HG03060 (cell line): Measurements from ENCODE around the gene NUAK1.

Experiments used
- ATAC-seq: cut with Tn5 transposase; IDR thresholded peaks from one replicate; pipeline ENCODE4 v1.9.1; 2021; ENCODE audit warnings: low read depth, moderate number of reproducible peaks; ENCODE audit not compliant: unreplicated experiment

NUAK1 gene

DNA sequence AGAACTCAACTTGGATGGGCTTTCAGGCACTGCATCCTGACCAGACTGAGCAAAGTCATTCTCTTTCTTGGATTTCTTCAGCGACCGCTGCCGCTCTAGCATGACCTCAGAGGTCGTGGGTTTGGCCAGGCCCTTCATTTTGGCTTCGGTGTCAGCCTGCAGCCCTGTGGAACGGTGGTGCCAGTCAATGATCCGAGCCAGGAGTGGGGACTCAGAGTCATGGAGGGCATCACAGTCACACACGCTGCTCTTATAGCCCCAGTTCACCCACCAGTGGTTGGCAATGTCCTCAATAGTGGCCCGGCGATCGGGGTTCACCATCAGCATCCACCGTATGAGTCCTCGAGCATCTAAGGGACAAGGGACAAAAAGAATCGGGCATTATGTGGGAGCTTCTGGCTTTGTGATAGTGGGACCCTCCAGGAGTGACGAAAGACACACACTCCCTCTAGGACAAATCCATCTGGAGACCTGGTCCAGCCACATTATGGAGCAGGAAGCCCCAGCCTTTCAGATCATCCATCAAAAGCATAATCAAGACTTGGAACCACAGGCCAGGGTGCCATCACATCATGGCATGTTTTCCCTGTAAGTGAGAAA, 71.0 kb downstream of the NUAK1 start:
- ATAC-seq: no peak

DNA sequence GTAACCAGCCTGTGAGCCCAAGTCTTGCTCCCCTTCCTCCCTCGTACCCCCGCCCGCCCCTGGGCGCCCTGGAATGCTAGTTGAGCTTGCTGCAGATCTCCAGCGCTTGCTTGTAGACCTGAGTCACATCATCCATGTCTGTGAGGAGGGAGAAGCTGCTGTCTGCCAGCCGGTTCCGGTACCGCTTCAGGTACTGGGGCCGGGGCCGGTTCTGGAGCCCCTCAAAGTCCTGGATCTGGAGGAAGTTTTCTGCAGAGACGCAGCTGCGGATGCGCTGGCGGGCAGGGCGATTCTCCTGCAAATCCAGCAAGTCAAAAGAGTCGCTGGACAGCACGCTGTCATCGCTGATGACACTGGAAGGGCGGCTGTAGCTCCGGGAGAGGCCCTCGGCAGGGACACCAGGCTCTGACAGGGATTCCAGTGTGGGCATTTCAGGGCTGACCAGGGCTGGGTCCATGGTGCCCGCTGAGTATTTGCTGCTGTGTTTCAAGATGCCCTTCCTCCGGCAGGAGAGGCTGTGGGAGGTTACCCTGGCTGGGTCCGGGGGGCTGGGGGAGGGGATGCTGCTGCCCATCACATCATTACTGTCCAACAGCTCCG, 71.9 kb downstream of the NUAK1 start:
- no peak for ATAC-seq

DNA sequence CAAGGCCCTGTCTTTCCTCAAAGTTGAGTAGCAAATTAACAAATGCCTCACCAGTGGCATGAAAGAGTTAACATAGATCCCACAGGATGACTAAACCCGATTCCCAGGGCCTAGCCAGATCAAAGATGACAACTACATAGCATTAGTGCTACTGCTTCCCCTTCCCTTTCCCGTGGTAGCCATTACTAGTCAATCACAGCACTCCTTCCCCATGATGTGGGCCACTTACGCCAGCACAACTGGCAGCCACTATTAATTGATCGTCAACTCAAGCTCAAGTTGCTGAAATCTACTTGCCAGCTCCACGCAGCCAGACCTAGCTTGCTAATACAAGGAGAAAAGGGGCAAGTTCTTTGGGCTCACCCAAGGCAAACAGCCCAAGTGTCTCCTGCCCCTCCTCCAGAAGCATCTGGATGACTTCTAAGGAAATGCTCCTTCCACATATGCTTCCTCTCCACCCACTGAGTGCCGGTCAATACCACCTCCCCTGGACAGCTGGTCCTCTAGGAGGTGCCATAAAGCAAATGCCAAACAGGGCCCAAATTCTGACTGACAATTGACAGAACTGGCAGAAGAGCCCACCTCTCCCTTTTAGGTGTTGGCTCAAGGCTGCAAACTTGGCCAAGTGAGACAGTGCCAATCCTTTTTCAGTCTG, 72.6 kb downstream of the NUAK1 start:
- no peak for ATAC-seq

DNA sequence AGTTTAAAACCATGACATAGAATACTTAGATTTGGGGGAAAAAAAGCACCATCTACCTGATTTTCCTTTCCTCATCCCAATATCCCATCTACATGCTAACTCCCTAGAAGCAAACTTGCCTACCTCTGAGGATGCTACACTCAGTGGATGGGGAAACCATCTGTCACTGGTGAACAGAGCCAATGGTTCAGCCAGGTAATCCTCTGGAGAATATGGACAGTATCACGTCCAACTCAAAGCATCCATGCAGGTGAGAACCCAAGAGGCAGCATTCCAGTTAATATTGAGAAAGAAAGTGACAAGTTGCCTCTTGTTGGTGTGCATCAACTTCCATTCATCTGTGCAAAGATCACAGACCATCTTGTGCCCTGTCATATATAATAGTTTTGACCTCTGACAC, 73.2 kb downstream of the NUAK1 start:
- ATAC-seq: no peak

DNA sequence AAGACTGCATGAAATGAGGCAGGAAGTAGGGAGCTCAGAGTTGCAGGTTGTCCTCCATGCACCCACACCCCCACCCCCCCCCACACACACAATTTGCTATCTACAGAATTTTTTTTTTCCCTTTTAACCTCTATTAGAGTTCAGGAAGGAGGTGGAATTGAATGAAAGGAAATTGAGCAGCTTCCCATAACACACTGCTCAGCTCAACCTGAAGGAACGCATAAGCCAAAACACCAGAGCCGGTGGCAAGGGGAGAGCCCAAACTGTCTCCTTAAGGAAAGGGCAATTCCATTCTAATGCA, 74.1 kb downstream of the NUAK1 start:
- ATAC-seq: no peak

DNA sequence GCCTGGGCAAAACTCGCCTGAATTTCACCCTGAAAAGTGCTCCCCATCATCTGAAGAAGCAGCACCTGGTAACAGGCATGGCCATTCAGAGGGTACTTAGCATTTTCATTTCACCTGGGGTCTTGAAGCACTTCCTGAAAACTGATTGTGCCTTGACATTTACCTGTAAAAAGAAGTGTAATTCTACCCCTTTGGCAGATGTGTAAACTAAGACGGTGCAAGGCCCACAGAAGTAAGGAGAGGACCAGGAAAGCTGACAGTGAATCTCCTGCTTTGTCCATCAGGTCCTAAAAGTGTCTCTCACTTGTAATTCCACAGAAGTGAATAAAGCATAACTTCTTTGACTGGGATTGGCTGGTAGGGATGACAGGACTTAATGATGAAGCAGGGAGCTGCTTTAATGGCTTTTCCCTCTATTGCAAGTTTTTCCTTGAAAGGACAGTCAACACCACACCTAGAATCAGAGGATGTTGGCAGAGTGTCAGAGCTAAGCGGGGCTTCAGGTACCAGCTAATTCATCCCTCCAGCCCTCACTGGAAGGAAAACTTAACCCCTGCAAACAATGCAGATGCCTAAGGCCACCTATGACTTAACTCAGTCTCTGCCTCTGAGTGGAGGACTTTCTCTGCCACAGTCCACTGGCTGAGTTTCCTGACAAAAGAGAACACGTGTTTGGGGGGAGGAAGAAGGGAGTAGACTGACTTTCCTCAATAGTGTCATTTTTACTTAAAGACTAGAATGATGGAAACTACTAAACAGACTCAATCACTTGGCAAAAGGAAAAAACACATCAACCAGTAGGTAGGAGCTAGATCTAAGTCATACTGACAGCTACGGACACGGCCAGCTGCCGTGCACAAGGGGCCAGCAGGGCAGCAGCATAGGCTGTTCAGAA, 74.7 kb downstream of the NUAK1 start:
- ATAC-seq: no peak

DNA sequence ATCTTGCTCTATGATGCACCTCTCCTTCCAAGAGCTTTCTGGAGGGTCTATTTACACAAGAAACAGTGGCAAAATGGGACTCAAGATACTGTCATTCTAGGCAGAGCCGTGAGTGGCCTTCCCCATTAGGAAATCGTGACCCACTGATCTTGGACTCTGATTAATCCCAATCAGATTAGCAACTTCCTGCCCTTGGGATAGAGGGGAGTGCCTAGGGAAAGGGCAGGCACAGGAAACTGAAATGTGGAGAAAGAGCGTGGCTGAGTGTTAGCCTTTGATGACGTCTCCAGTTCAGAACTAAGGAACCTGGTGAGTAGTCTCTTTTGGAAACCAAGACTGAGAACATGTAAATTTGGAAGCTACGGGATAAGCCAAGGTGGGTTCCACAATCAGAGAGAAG, 76.1 kb downstream of the NUAK1 start:
- no peak for ATAC-seq

DNA sequence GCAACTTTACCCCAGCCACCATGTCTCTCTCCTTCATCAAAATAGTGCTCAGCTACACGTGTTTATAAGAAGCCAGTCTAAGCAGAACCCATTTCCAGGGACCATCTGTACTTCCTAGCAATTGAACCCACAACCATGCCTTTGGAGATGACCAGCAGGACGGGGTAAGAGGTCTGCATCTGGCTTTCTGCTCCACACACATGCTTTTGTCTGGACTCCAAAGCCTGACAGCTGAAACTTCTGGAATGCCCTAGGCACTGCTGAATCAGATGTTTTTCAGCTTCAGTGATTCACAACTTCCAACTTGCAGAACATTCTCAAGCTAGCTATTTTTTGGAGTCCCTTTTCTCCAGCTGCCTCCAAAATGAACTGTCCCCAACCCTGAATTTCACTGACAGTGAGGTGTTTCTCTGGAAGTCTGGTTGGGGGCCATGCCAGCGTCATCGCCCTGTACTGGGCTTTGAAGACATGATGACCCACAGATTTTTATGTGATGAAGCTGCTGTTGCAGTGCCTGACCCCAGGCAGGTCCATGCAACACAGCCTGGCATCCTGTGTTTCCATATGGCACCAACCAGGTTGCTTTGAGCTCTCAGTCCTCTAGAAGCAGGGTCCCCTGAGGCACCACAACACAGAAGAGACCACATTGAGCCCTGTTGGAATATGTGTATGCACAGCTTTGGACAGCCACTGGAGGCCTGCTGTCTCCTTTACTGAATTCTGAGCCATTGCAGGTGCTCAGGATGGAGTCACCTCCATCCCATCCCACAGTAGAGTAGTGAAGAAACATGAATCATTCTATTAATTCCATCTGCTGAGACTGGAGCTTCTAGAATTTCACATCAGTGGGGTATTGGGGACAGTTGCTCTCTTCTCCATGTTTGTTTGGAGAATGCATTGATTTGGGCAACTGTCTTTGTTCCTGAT, 80.2 kb downstream of the NUAK1 start:
- no peak for ATAC-seq

DNA sequence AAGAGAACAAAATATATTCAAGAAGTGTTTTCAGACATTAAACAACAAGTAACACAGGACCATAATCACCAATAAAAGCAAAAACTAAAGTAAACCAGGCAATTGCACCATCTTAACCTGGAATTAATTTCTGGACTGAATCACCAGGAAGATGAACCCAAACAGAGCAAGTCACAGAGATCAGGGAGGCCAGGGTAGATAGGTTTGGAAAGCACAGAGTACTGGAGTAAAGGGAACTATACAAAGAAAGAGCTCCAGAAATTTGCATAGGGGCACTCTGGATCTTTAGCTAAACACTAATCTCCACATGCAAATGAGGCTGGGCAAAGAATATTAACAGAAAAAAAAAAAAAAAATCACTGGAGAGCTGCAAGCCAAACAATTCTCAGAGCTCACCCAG, 84.7 kb downstream of the NUAK1 start:
- no peak for ATAC-seq

DNA sequence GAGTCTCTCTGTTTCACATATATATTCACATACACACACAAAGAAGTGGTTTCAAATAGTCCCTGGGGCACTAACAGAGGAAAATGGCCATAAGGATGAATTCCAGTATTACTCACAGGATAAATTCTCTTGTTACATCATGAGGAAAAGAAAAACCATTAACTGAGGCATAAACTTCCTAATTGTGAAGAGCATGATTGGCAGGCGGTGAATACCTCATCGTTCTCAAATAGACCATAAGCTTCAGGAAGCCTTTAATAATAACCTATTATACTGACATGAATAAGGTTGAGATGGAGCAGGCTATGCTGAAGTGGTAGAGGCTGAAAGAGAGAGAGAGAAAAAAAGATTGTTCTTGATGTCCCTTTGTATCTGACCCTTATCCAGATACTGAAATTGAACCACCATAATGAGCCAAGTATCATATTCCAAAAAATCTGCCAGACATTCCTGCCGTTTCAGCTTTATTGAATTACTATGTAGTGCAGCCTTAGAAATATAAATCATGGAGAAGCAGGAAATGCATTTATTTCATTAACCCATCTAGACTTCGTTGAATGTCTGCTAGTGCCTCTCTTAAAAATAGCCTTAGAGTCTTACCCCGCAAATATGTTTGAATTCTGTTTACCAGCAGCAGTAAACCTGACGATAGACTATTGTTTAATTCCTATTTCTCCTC, 86.8 kb downstream of the NUAK1 start:
- no peak for ATAC-seq

DNA sequence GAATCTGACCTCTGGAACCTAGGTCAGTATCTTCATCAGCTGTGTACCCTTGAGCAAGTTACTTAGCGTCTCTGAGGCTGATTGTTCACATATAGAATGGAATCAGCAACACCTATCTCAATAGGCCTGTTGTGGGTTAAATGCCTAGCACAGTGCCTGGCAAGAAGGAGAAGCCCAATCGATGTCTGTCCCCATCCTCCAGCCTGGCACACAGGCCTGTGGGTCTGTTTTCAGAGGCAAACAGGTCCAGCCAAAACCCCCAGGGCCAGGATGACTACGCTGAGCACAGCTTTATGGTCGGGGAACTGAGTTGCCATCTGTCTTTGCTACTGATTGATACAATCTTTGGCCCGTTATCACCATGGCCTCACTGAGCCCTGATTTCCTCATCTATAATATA, 89.2 kb downstream of the NUAK1 start:
- ATAC-seq: no peak

DNA sequence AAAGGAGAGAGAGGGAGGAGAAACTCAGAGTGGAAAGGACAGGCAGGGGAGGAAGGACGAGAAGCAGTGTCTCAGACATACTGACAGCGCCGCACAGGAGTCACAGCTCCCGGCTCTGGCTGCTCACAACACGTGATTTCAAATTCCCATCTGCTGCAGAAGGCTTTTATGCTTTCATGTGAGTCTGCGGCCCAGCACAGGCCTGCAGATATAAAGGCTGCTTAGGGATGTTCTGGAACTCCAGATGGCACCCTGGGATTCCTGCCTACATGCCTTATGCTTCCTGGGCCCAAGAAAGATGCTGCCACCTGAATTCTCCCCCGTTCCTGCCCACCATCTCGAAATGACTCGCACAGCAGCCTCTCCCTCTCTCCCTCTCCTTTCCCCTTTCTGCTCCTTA, 89.6 kb downstream of the NUAK1 start:
- ATAC-seq: no peak

DNA sequence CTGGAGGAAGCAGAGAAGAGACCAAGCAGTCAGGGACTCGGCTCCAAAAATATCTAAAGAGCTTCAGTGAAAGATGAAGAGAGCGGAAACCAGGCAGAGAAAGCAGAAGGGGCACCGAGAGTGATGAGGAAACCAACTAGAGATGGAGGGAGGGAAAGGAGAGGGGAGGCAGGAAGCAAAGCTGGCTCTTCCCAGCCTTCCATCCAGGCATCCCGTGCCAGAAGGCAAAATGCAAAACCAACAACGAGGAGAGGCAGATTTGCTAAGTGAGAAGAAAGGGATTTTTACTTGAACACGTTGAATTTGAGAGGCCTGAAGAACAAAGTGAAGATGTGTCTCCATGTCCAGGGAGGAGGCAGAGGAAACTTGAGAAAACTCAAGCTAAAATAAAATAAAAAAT, 90.1 kb downstream of the NUAK1 start:
- no peak for ATAC-seq

DNA sequence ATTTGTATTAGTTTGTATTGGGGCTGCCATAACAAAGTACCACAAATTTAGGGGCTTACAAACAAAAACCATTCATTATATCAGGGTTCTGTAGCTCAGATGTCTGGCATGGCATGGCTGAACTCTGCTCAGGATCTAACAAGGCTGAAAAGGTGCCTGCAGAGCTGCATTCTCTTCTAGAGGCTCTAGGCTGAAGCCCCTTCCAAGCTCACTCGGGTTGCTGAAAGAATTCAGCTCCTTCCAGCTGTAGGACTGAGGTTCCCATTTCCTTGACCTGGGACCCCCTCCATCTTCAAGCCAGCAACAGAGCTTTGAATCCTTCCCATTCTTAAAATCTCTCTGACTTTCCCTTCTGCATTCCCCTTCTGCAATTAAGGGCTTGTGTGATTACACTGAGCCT, 90.7 kb downstream of the NUAK1 start:
- ATAC-seq: no peak

DNA sequence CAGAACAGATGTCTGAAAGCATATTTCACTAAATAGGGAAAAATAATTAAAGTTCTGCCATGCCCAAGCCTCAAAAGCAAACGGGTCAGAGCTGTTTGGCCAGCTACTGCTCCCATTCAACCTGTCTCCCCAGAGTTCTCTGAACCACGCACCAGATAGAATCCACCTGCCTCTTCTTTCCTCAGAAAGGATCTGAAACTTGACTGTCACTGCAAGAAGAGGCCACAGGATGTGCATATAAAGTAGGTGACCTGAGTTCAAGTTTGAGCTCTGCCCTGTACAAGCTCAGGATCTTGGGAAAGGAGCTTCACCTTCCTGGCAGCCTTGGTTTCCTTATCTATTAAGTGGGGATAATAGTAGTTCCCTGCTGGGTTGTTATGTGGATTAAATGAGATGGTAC, 91.8 kb downstream of the NUAK1 start:
- no peak for ATAC-seq

DNA sequence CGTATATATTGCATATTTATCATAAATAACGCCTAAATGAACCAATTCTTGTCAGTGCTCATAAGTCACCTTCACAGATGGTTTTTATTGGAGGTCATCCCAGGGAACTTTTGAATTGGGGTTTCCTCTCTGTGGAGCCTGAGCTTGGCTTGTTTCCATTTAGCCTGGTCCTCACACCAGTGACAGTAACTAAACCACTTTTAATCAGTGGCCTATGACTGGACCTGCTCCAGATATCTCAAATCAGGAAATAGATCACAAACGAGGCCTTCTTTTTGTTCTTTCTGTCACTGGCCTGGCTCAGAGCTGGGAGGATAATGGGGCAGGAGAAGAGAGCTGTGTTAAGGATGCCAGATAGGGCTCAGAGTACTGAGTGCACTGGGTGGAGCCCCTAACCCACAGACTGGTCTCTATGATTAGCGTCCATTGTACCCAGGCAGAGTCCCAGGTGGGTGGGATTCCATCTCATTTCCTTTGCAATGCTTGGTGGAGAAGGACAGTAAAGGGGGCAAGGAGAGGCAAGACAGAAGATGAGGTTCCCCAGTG, 92.4 kb downstream of the NUAK1 start:
- no peak for ATAC-seq

DNA sequence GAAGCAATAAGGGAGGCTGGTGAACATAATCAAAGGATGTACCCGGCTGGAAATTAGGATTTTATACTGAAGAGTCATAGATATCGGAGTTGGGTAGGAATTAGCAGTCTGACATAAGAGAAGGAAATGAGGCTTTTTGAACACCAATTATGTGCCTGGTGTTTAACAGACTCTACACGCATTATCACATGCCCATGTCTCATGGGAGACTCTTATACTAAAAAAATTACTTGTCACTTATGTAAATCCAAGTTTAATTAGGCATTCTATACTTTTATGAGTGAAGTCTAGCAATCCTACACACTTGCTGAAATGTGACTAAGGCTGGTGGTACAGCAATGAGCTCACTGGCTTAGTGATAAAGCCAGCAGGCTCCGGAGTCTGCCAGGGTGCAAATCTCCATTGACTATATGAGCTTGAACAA, 93.5 kb downstream of the NUAK1 start:
- no peak for ATAC-seq

DNA sequence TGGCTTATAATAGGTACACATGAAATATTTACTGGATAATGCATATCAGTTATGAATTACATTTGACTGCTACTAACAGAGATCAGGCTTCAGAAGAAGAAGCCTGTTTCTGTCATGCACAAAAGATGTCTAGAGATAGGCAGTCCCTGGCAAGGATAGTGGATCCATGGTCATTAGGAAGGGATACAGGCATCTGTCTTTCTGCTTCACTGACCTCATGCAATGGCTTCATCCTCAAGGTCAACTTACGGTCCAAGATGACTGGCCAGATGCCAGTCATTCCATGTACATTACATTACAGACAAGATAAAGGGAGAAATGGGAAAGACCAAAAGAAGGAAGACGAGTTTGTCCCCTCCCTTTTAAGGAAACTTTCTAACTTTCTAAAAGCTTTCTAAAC, 94.0 kb downstream of the NUAK1 start:
- no peak for ATAC-seq

DNA sequence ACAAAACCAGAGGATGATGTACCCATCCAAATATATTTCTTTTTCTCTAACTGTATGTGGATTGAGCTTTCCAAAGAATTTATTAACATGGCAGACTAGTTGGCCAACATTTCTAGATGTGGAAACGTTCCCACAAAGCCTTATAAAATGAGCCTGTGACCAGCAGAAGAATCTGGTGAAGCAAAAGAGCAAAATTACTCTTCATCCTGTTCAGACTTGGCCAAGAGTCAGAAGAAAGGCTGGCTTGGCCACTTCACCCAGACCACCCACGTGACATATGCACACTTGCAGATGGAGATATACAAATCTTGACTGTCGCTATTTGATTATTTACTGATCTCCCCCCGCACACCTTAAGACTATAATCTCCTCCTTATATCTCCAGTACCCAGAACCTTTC, 96.7 kb downstream of the NUAK1 start:
- ATAC-seq: no peak

DNA sequence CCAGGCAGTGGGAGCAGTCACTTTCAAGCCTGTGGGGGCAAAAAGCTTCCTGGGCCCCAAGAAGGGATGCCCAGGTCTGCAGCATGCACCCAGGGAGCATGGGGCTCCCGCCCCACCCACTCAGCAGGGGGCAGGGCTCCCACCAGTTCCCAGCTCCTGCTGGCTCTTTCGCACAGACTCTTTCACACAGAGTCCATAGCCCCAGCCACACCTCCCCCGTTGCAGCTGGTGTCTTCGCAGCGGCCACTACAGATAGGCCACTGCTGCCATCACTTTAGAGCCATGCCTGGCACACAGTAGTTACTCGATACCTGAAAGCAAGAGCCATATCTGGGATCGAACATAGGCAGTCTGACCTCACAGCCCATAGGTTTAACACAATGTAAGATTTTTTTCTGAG, 98.2 kb downstream of the NUAK1 start:
- ATAC-seq: no peak
